ENCODE measurements around the gene LYRM7. TPM values are rescaled to one million over a fixed set of nuclear protein-coding genes. Genes with fewer than 3 reads are reported as not detected.

Gene LYRM7
- total RNA-seq, 5 donors from 2014 or later (not counting 1 experiment from before 2014, with no cell fraction given): 7.5 to 17.0 (median 12.9) TPM

DNA sequence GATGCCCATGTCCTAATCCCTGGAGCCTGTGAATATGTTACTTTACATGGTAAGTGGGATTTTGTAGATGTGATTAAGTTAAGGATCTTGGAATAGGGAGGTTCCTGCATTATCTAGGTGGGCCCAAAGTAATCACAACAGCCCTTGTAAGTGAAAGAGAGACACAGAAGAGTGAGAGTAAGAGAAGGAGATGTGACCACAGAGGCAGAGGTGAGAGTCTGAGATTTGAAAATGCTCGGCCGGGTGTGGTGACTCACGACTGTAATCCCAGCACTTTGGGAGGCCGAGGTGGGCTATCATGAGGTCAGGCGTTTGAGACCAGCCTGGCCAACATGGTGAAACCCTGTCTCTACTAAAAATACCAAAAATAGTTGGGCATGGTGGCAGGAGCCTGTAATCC, 3.1 kb upstream of the LYRM7 start:
- Mint-ChIP-seq H3K4me1 (peaks cover 49 to 63% (median 58%) of the 10 kb centered on the region in 3 donors), H3K9me3 (no peaks in the 10 kb centered on the region), H3K27ac (no peak overlapping the region), H3K27me3 (no peaks in the 10 kb centered on the region), H3K4me3 (no peak overlapping the region), H3K36me3 (peaks cover 6% of the 10 kb centered on the region)
- DNase-seq (no peak), ATAC-seq (replicated peaks in 1 of 4) (no peak)
- Histone ChIP-seq H3K4me1 (ENCODE audit: control insufficient read depth in 1 of 2, extremely low read depth in 1 of 2, insufficient read depth in 2 of 2, low read length in 2 of 2) (peaks cover 15 to 27% of the 10 kb centered on the region in 2 experiments), H3K36me3 (ENCODE audit: control insufficient read depth in 2 of 2, extremely low read depth in 1 of 2, insufficient read depth in 1 of 2, low read length in 1 of 2) (peaks cover 0 to under 1% of the 10 kb centered on the region in 2 donors), H3K27ac (ENCODE audit: low read length) (no peak overlapping the region), H3K27me3 (replicated peaks in 1 of 2; ENCODE audit: control insufficient read depth in 2 of 2, extremely low read depth in 1 of 2, insufficient read depth in 2 of 2, low read length in 1 of 2) (no peaks in the 10 kb centered on the region), H3K9me3 (no peaks in the 10 kb centered on the region), H3K4me3 (ENCODE audit: control insufficient read depth in 1 of 2, extremely low read depth in 1 of 2, low read length in 1 of 2) (no peak overlapping the region)
- 93% methylated on average over 3 of the region's 5 CpGs for WGBS (ENCODE audit: insufficient coverage)
- ChIA-PET CTCF (interaction anchor here (0.6 to 1.0 kb wide), 2 partner anchors 121 to 252 kb away, joined by 3 to 7 read pairs; no protein-coding TSS in a partner anchor), POLR2A (interaction anchor here in 1 of 2 donors (0.6 kb wide), 1 partner anchor 162 kb away, joined by 3 read pairs; no protein-coding TSS in a partner anchor)

DNA sequence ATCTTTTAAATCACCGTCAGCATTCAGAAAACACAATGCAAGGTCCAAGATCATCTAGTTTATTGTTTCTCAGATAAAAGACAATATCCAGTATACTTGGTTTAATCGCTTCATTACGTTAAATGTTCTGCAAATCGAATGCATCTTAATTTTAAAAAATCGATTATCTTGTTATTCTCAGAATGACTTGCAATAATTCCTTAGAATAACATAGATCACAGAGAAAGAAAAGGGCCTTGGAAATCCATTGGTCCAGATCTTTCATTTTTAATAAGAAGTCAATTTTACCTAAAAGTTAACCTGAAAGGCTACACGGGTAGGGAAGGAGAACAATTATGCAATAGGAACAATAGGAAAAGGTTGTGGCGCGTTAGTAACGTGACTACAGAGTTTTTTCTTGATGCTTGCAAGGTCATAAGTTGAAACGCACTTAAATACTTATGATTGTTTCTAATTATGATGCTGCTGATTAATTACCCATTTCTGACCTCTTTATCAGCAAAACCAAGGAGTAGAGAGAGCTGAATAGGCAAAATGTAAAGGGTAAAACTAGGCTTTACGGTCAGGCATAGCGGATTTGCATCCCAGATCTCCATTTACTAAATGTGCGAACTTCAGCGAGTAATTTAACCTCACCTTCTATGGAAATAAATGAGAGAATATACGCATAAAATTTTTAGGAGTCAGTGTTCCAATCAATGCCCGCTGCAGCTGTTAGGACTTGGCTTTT, 769 bp upstream of the LYRM7 start:
- ChIA-PET CTCF (interaction anchor here in 1 of 2 donors (0.6 kb wide), 1 partner anchor 30 kb away, joined by 3 read pairs; no protein-coding TSS in a partner anchor), POLR2A (interaction anchor here in 1 of 2 donors (0.5 kb wide), 1 partner anchor 97 kb away, joined by 9 read pairs; no protein-coding TSS in a partner anchor)
- Mint-ChIP-seq H3K9me3 (no peaks in the 10 kb centered on the region), H3K4me1 (peaks cover 57 to 59% (median 59%) of the 10 kb centered on the region in 3 donors), H3K27me3 (no peaks in the 10 kb centered on the region), H3K27ac (peak overlapping the region; percentile 92 to 98), H3K4me3 (peak overlapping the region; percentile 94 to 99 (median 96)), H3K36me3 (no peaks in the 10 kb centered on the region)
- WGBS (ENCODE audit: insufficient coverage): 50% methylated on average over 2 of the region's 16 CpGs
- DNase-seq: no peak
- ATAC-seq (replicated peaks in 1 of 4): no peak
- Histone ChIP-seq H3K27me3 (replicated peaks in 1 of 2; ENCODE audit: control insufficient read depth in 2 of 2, extremely low read depth in 1 of 2, insufficient read depth in 2 of 2, low read length in 1 of 2) (no peaks in the 10 kb centered on the region), H3K27ac (ENCODE audit: low read length) (peak overlapping the region; percentile 62), H3K4me3 (ENCODE audit: control insufficient read depth in 1 of 2, extremely low read depth in 1 of 2, low read length in 1 of 2) (peak overlapping the region; percentile 74 to 79), H3K4me1 (ENCODE audit: control insufficient read depth in 1 of 2, extremely low read depth in 1 of 2, insufficient read depth in 2 of 2, low read length in 2 of 2) (peaks cover 13 to 18% of the 10 kb centered on the region in 2 experiments), H3K9me3 (no peaks in the 10 kb centered on the region), H3K36me3 (ENCODE audit: control insufficient read depth in 2 of 2, extremely low read depth in 1 of 2, insufficient read depth in 1 of 2, low read length in 1 of 2) (no peaks in the 10 kb centered on the region)

DNA sequence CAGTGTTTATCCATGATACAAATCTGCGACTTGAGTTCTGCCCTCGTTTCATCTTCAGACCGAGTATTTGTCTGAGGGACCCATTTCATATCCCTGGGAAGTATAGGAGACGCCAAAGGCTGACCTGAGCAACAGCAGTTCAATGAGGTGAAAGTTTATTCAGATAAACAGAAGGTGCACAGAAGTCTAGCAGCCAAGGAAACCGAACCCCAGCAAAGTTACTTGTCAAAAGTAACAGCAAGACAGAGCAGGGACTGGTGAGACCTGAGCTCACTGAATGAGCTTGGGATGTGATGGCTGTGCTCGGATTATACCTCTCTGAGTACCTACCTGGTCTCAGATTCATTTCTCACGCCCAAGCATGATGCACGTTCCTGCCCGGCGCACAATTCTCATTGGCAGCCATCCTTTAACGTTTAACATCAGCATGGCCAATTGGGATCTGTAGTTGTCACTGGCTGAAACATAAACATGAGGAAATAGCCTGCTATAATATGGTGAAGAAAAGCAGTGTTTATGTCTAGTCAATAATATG, 599 bp downstream of the LYRM7 start:
- 0% methylated on average over 5 of the region's 11 CpGs for WGBS (ENCODE audit: insufficient coverage)
- no peaks in the 10 kb centered on the region for H3K9me3 ChIP-seq
- Mint-ChIP-seq H3K4me1 (peaks cover 46 to 50% (median 50%) of the 10 kb centered on the region in 3 donors), H3K27ac (peak overlapping the region; percentile 92 to 98), H3K27me3 (no peaks in the 10 kb centered on the region), H3K9me3 (no peaks in the 10 kb centered on the region), H3K4me3 (peak overlapping the region; percentile 94 to 99 (median 96)), H3K36me3 (peaks cover 3% of the 10 kb centered on the region)
- H3K4me3 ChIP-seq (ENCODE audit: control insufficient read depth in 1 of 2, extremely low read depth in 1 of 2, low read length in 1 of 2): peak overlapping the region; percentile 74 to 79
- H3K27me3 ChIP-seq (replicated peaks in 1 of 2; ENCODE audit: control insufficient read depth in 2 of 2, extremely low read depth in 1 of 2, insufficient read depth in 2 of 2, low read length in 1 of 2): no peaks in the 10 kb centered on the region
- CTCF ChIA-PET: interaction anchor here in 1 of 2 donors (0.7 to 1.5 kb wide), 4 partner anchors 29 to 186 kb away, joined by 3 read pairs; no protein-coding TSS in a partner anchor
- H3K4me1 ChIP-seq (ENCODE audit: control insufficient read depth in 1 of 2, extremely low read depth in 1 of 2, insufficient read depth in 2 of 2, low read length in 2 of 2): peaks cover 12 to 13% of the 10 kb centered on the region in 2 experiments
- POLR2A ChIA-PET: interaction anchor here (0.6 to 1.7 kb wide), 5 partner anchors 17 to 132 kb away, joined by 3 to 7 read pairs (median 4); no protein-coding TSS in a partner anchor
- ATAC-seq (replicated peaks in 1 of 4): peak in 1 of 4 experiments; percentile 2
- no peaks in the 10 kb centered on the region for H3K36me3 ChIP-seq (ENCODE audit: control insufficient read depth in 2 of 2, extremely low read depth in 1 of 2, insufficient read depth in 1 of 2, low read length in 1 of 2)
- DNase-seq: peak in 16 of 35 experiments; percentile 0 to 44 (median 6)
- peak overlapping the region; percentile 86 for H3K27ac ChIP-seq (ENCODE audit: low read length)

DNA sequence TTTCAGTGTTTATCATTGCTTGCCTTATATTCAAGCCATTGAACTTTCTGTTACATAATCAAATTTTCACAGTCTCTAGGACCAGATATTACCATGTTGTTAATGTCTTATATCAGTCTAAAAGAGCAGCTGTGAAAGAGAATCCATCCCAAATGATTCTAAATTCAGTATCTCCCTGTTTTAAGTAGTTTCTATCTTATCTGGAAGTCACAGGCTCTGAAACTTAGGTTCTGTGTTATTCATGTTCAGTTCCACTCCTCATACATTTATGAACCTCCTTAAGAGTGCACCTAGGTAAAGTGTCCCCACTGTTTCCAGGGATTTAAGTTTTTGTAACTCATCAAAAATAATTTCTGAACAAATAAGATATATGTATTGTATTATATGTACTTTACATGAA, 9.7 kb downstream of the LYRM7 start:
- Mint-ChIP-seq H3K27me3 (no peaks in the 10 kb centered on the region), H3K4me3 (no peak overlapping the region), H3K4me1 (peaks cover 18 to 21% (median 20%) of the 10 kb centered on the region in 3 donors), H3K9me3 (no peaks in the 10 kb centered on the region), H3K36me3 (peaks cover 21% of the 10 kb centered on the region), H3K27ac (no peak overlapping the region)
- Histone ChIP-seq H3K27ac (ENCODE audit: low read length) (no peak overlapping the region), H3K4me1 (ENCODE audit: control insufficient read depth in 1 of 2, extremely low read depth in 1 of 2, insufficient read depth in 2 of 2, low read length in 2 of 2) (no peaks in the 10 kb centered on the region), H3K4me3 (ENCODE audit: control insufficient read depth in 1 of 2, extremely low read depth in 1 of 2, low read length in 1 of 2) (no peak overlapping the region), H3K36me3 (ENCODE audit: control insufficient read depth in 2 of 2, extremely low read depth in 1 of 2, insufficient read depth in 1 of 2, low read length in 1 of 2) (peaks cover 0 to 4% of the 10 kb centered on the region in 2 donors), H3K9me3 (no peaks in the 10 kb centered on the region), H3K27me3 (replicated peaks in 1 of 2; ENCODE audit: control insufficient read depth in 2 of 2, extremely low read depth in 1 of 2, insufficient read depth in 2 of 2, low read length in 1 of 2) (no peaks in the 10 kb centered on the region)
- ChIA-PET CTCF (no interaction called here), POLR2A (interaction anchor here (0.6 to 1.0 kb wide), 3 partner anchors 29 to 257 kb away, joined by 3 read pairs; no protein-coding TSS in a partner anchor)
- no peak for ATAC-seq (replicated peaks in 1 of 4)
- DNase-seq: no peak

DNA sequence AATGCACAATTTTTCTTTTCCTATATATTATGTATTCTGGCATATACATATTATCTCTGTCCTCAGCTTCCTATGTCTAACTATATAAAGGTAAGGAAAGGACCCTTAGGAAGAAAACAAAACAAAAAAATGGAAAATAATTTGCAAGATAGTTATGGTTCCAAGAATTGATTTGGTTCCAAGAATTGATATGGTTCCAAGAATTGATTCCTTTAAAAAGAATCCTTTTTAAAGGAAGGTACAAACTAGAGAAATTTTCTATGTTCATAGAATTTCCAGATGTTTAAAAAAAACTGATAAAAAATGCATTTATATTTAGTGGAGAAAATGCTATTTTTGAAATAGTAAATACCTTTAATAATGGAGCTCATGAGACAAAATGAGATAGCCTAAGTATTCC, 12.1 kb downstream of the LYRM7 start:
- peaks cover 17% of the 10 kb centered on the region for H3K36me3 Mint-ChIP-seq
- peaks cover 8 to 12% (median 11%) of the 10 kb centered on the region in 3 donors for H3K4me1 Mint-ChIP-seq
- no peaks in the 10 kb centered on the region for H3K27me3 Mint-ChIP-seq
- H3K9me3 Mint-ChIP-seq: no peaks in the 10 kb centered on the region
- ATAC-seq (replicated peaks in 1 of 4) (no peak), DNase-seq (no peak)
- H3K27me3 ChIP-seq (replicated peaks in 1 of 2; ENCODE audit: control insufficient read depth in 2 of 2, extremely low read depth in 1 of 2, insufficient read depth in 2 of 2, low read length in 1 of 2): no peaks in the 10 kb centered on the region
- H3K27ac ChIP-seq (ENCODE audit: low read length): no peak overlapping the region
- H3K36me3 ChIP-seq (ENCODE audit: control insufficient read depth in 2 of 2, extremely low read depth in 1 of 2, insufficient read depth in 1 of 2, low read length in 1 of 2): peaks cover 0 to 7% of the 10 kb centered on the region in 2 donors
- no peaks in the 10 kb centered on the region for H3K9me3 ChIP-seq
- no peaks in the 10 kb centered on the region for H3K4me1 ChIP-seq (ENCODE audit: control insufficient read depth in 1 of 2, extremely low read depth in 1 of 2, insufficient read depth in 2 of 2, low read length in 2 of 2)
- H3K4me3 Mint-ChIP-seq: no peak overlapping the region
- H3K4me3 ChIP-seq (ENCODE audit: control insufficient read depth in 1 of 2, extremely low read depth in 1 of 2, low read length in 1 of 2): no peak overlapping the region
- ChIA-PET POLR2A (no interaction called here), CTCF (no interaction called here)
- H3K27ac Mint-ChIP-seq: no peak overlapping the region

DNA sequence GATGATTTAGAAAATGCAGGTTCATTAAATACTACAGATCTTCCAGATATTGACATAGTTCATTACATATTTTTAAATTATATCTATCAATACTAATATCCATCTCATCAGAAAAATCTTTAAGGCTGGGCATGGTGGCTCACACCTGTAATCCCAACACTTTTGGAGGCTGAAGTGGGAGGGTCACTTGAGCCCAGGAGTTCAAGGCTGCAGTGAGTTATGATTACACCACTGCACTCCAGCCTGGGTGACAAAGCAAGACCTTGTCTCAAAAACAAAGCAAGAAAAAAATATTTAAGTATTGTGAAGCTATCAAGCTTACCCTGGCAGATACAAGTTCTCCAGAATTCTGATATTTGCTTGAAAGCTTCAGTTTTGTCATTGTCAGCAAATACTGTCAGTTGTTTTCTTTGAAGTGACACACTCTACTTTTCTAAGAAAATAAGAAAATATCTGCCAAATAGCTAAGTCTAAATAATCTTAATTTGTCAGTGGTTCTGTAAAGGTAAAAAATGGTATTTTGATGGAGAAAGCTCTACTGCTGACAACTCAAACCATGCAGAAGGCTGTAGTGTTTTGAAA, 14.9 kb downstream of the LYRM7 start:
- Mint-ChIP-seq H3K4me1 (peaks cover 2 to 10% (median 6%) of the 10 kb centered on the region in 3 donors), H3K27me3 (no peaks in the 10 kb centered on the region), H3K36me3 (peaks cover 28% of the 10 kb centered on the region), H3K27ac (no peak overlapping the region), H3K4me3 (no peak overlapping the region), H3K9me3 (no peaks in the 10 kb centered on the region)
- ChIA-PET POLR2A (interaction anchor here (0.5 to 0.7 kb wide), 4 partner anchors 11 to 190 kb away, joined by 3 to 9 read pairs (median 6); no protein-coding TSS in a partner anchor), CTCF (interaction anchor here in 1 of 2 donors (0.5 kb wide), 1 partner anchor 373 kb away, joined by 5 read pairs; no protein-coding TSS in a partner anchor)
- DNase-seq: no peak
- H3K27me3 ChIP-seq (replicated peaks in 1 of 2; ENCODE audit: control insufficient read depth in 2 of 2, extremely low read depth in 1 of 2, insufficient read depth in 2 of 2, low read length in 1 of 2): no peaks in the 10 kb centered on the region
- H3K36me3 ChIP-seq (ENCODE audit: control insufficient read depth in 2 of 2, extremely low read depth in 1 of 2, insufficient read depth in 1 of 2, low read length in 1 of 2): peaks cover 0 to 7% of the 10 kb centered on the region in 2 donors
- no peak for ATAC-seq (replicated peaks in 1 of 4)
- H3K4me1 ChIP-seq (ENCODE audit: control insufficient read depth in 1 of 2, extremely low read depth in 1 of 2, insufficient read depth in 2 of 2, low read length in 2 of 2): no peaks in the 10 kb centered on the region
- no peaks in the 10 kb centered on the region for H3K9me3 ChIP-seq
- no peak overlapping the region for H3K27ac ChIP-seq (ENCODE audit: low read length)
- no peak overlapping the region for H3K4me3 ChIP-seq (ENCODE audit: control insufficient read depth in 1 of 2, extremely low read depth in 1 of 2, low read length in 1 of 2)
